Hepatocyte (in vitro differentiated cells): Measurements from ENCODE around the gene KLHL8. TPM values are rescaled to one million over a fixed set of nuclear protein-coding genes. Genes with fewer than 3 reads are reported as not detected.

Experiments
- DNase-seq: peaks from one replicate; pipeline ENCODE4 v3.0.0-alpha.2; 2016; ENCODE audit warnings: low spot score
- H2AFZ ChIP-seq: fragments of 200-600 bp; sonication (generic); 2 replicates; pipeline ENCODE4 v1.6.0; 2016; ENCODE audit warnings: antibody characterized with exemption, mild to moderate bottlenecking
- H3K27ac ChIP-seq: fragments of 200-600 bp; sonication (generic); 2 replicates; pipeline ENCODE4 v1.5.1; 2016; ENCODE audit warnings: mild to moderate bottlenecking
- H3K27me3 ChIP-seq: fragments of 200-600 bp; sonication (generic); 2 replicates; pipeline ENCODE4 v1.6.1; 2016
- H3K36me3 ChIP-seq: fragments of 200-600 bp; sonication (generic); replicated peaks from 2 replicates; pipeline ENCODE4 v1.5.1; 2016; ENCODE audit warnings: low read depth; ENCODE audit not compliant: insufficient read depth
- H3K4me1 ChIP-seq: fragments of 200-600 bp; sonication (generic); 2 replicates; pipeline ENCODE4 v1.5.1; 2016; ENCODE audit warnings: mild to moderate bottlenecking, moderate library complexity; ENCODE audit not compliant: insufficient read depth
- H3K4me2 ChIP-seq: fragments of 200-600 bp; sonication (generic); 2 replicates; pipeline ENCODE4 v1.6.0; 2016
- H3K4me3 ChIP-seq: fragments of 200-600 bp; sonication (generic); 2 replicates; pipeline ENCODE4 v1.5.1; 2016; ENCODE audit warnings: mild to moderate bottlenecking
- H3K79me2 ChIP-seq: fragments of 200-600 bp; sonication (generic); 2 replicates; pipeline ENCODE4 v1.6.0; 2017; ENCODE audit warnings: mild to moderate bottlenecking
- H3K9me2 ChIP-seq: fragments of 200-600 bp; sonication (generic); replicated peaks from 2 replicates; pipeline ENCODE4 v1.6.0; 2017; ENCODE audit warnings: mild to moderate bottlenecking; ENCODE audit not compliant: insufficient read depth
- H3K9me3 ChIP-seq: fragments of 200-600 bp; sonication (generic); 2 replicates; pipeline ENCODE4 v1.5.1; 2016; ENCODE audit warnings: low read depth, mild to moderate bottlenecking
- H4K20me1 ChIP-seq: fragments of 200-600 bp; sonication (generic); 2 replicates; pipeline ENCODE4 v1.6.0; 2016; ENCODE audit warnings: mild to moderate bottlenecking; ENCODE audit not compliant: insufficient read depth, poor library complexity, severe bottlenecking
- CTCF ChIP-seq: fragments of 200-600 bp; sonication (generic); IDR thresholded peaks from 2 replicates; pipeline ENCODE4 v1.5.1; 2016; ENCODE audit warnings: antibody characterized with exemption, mild to moderate bottlenecking; ENCODE audit not compliant: poor library complexity
- EZH2 ChIP-seq: fragments of 200-600 bp; sonication (generic); IDR thresholded peaks from 2 replicates; pipeline ENCODE4 v1.6.1; 2016; ENCODE audit warnings: antibody characterized with exemption, mild to moderate bottlenecking, borderline replicate concordance
- EZH2phosphoT487 ChIP-seq: fragments of 200-600 bp; sonication (generic); IDR thresholded peaks from one replicate; pipeline ENCODE4 v1.6.1; 2018; ENCODE audit warnings: antibody characterized with exemption, mild to moderate bottlenecking, low read depth, moderate library complexity; ENCODE audit not compliant: unreplicated experiment, severe bottlenecking
- WGBS: methylation state at CpG from one replicate; pipeline ENCODE4 v1.1.6; 2016; ENCODE audit warnings: low lambda C conversion rate; ENCODE audit errors: missing lambda C conversion rate; 5-methylcytosine and 5-hydroxymethylcytosine counted together
- polyA plus RNA-seq: library from polyadenylated mRNA; unstranded; fragments of >200 nt; fragmentation: Nextera tagmentation; extraction: Ambion mirVana; gene quantifications from 2 replicates; pipeline ENCODE4 v1.2.1, GENCODE V29; 2016
- total RNA-seq: library from RNA; depleted of rRNA; stranded (reverse); fragments of >200 nt; gene quantifications from 2 replicates; pipeline ENCODE4 v1.2.3, GENCODE V29; 2014

KLHL8 gene
- total and polyA plus RNA-seq, 2 experiments from 2014 or later = 10.0 to 23.9 TPM

- peaks cover 10% of the 10 kb centered on the region for H3K4me1 ChIP-seq
- WGBS = 93% methylated on average over 9 of the region's 9 CpGs
- H2AFZ ChIP-seq = no peak overlapping the region
- no peaks in the 10 kb centered on the region for H3K27me3 ChIP-seq
- no peak overlapping the region for H3K27ac ChIP-seq
- H4K20me1 ChIP-seq = no peaks in the 10 kb centered on the region
- no peak for DNase-seq
- TF ChIP-seq CTCF = no peak
- TF ChIP-seq EZH2 = no peak
- TF ChIP-seq EZH2phosphoT487 = no peak
- H3K36me3 ChIP-seq = no peaks in the 10 kb centered on the region
- no peak overlapping the region for H3K4me2 ChIP-seq
- H3K79me2 ChIP-seq = no peaks in the 10 kb centered on the region
- H3K4me3 ChIP-seq = no peak overlapping the region
- no peaks in the 10 kb centered on the region for H3K9me3 ChIP-seq
- H3K9me2 ChIP-seq = no peaks in the 10 kb centered on the region
Observed at GRCh38 chr4:87236861-87237260, 16.4 kb upstream of the KLHL8 start.

GRCh38 chr4:87235020-87235671 lies 14.7 kb upstream of the KLHL8 start:
- peaks cover 8% of the 10 kb centered on the region for H3K4me1 ChIP-seq
- no peak for TF ChIP-seq EZH2
- TF ChIP-seq EZH2phosphoT487 = no peak
- no peak for TF ChIP-seq CTCF
- H3K27me3 ChIP-seq = no peaks in the 10 kb centered on the region
- 76% methylated on average over 4 of the region's 4 CpGs for WGBS
- no peaks in the 10 kb centered on the region for H3K9me3 ChIP-seq
- H3K79me2 ChIP-seq = no peaks in the 10 kb centered on the region
- H3K4me2 ChIP-seq = peak overlapping the region; percentile 84
- peak overlapping the region; percentile 66 for H2AFZ ChIP-seq
- H4K20me1 ChIP-seq = no peaks in the 10 kb centered on the region
- no peak overlapping the region for H3K27ac ChIP-seq
- no peaks in the 10 kb centered on the region for H3K9me2 ChIP-seq
- no peaks in the 10 kb centered on the region for H3K36me3 ChIP-seq
- H3K4me3 ChIP-seq = no peak overlapping the region
- no peak for DNase-seq

- no peaks in the 10 kb centered on the region for H3K36me3 ChIP-seq
- WGBS = 95% methylated on average over 2 of the region's 2 CpGs
- no peak overlapping the region for H3K4me3 ChIP-seq
- peaks cover 12% of the 10 kb centered on the region for H3K4me1 ChIP-seq
- no peaks in the 10 kb centered on the region for H3K9me3 ChIP-seq
- no peaks in the 10 kb centered on the region for H3K9me2 ChIP-seq
- no peak overlapping the region for H2AFZ ChIP-seq
- H3K79me2 ChIP-seq = no peaks in the 10 kb centered on the region
- H3K27me3 ChIP-seq = no peaks in the 10 kb centered on the region
- no peak overlapping the region for H3K4me2 ChIP-seq
- no peak overlapping the region for H3K27ac ChIP-seq
- H4K20me1 ChIP-seq = no peaks in the 10 kb centered on the region
- TF ChIP-seq EZH2 (no peak), CTCF (no peak), EZH2phosphoT487 (no peak)
- no peak for DNase-seq
Observed at GRCh38 chr4:87232216-87232615, 11.8 kb upstream of the KLHL8 start.
